Neural cell (in vitro differentiated cells): ENCODE measurements around the gene OR13J1. TPM values are rescaled to one million over a fixed set of nuclear protein-coding genes. Genes with fewer than 3 reads are reported as not detected.

ENCODE experiments used
- H2AFZ ChIP-seq: fragments of 200-600, 300-800 bp; sonication (generic), shearing (Covaris generic); 2 replicates; pipeline ENCODE4 v1.6.0; 2014; ENCODE audit warnings: low read depth, mild to moderate bottlenecking, antibody characterized with exemption, low read length, moderate library complexity
- H3F3A ChIP-seq: fragments of 200-600 bp; shearing (Covaris generic); 2 replicates; pipeline ENCODE4 v1.6.1; 2016; ENCODE audit warnings: mild to moderate bottlenecking, moderate library complexity, mixed read lengths, antibody characterized with exemption, low read length; ENCODE audit not compliant: insufficient read depth, poor library complexity, severe bottlenecking
- H3K27ac ChIP-seq: fragments of 200-600, 300-800 bp; sonication (generic), shearing (Covaris generic); 2 replicates; pipeline ENCODE4 v1.5.1; 2014; ENCODE audit warnings: mild to moderate bottlenecking, low read length, moderate library complexity
- H3K27me3 ChIP-seq: fragments of 300-800, 200-600 bp; sonication (generic), shearing (Covaris generic); 2 replicates; pipeline ENCODE4 v1.6.0; 2014; ENCODE audit warnings: mild to moderate bottlenecking, low read depth, low read length, moderate library complexity; ENCODE audit not compliant: insufficient read depth
- H3K36me3 ChIP-seq: fragments of 300-800, 200-600 bp; sonication (generic), shearing (Covaris generic); 2 replicates; pipeline ENCODE4 v1.5.1; 2014; ENCODE audit warnings: mild to moderate bottlenecking, antibody characterized with exemption, low read length, moderate library complexity; ENCODE audit not compliant: insufficient read depth
- H3K4me2 ChIP-seq: fragments of 300-800, 200-600 bp; sonication (generic), shearing (Covaris generic); 2 replicates; pipeline ENCODE4 v1.6.0; 2014; ENCODE audit warnings: mild to moderate bottlenecking, low read length
- H3K4me3 ChIP-seq: fragments of 300-800, 200-600 bp; sonication (generic), shearing (Covaris generic); 2 replicates; pipeline ENCODE4 v1.5.1; 2014; ENCODE audit warnings: mild to moderate bottlenecking, low read length, moderate library complexity
- H3K79me2 ChIP-seq: fragments of 200-600 bp; shearing (Covaris generic); replicated peaks from 2 replicates; pipeline ENCODE4 v1.6.0; 2014; ENCODE audit warnings: mild to moderate bottlenecking, low read length, moderate library complexity; ENCODE audit not compliant: insufficient read depth
- H3K9ac ChIP-seq: fragments of 300-800, 200-600 bp; sonication (generic), shearing (Covaris generic); 2 replicates; pipeline ENCODE4 v1.6.1; 2016; ENCODE audit warnings: mild to moderate bottlenecking, low read length, mixed read lengths
- H3K9me2 ChIP-seq: fragments of 200-600 bp; shearing (Covaris generic); 2 replicates; pipeline ENCODE4 v1.6.1; 2016; ENCODE audit warnings: mild to moderate bottlenecking, low read length, mixed read lengths; ENCODE audit not compliant: insufficient read depth
- H3K9me3 ChIP-seq: fragments of 200-600, 300-800 bp; sonication (generic), shearing (Covaris generic); 2 replicates; pipeline ENCODE4 v1.6.1; 2016; ENCODE audit warnings: mild to moderate bottlenecking, mixed run types, low read length, moderate library complexity, mixed read lengths
- H4K20me1 ChIP-seq: fragments of 200-600 bp; shearing (Covaris generic); 2 replicates; pipeline ENCODE4 v1.6.1; 2016; ENCODE audit warnings: mild to moderate bottlenecking, mixed run types; ENCODE audit not compliant: insufficient read depth
- EP300 ChIP-seq: fragments of 450-650 bp; conservative IDR thresholded peaks from 2 replicates; pipeline ENCODE4 v1.6.1; 2014; ENCODE audit warnings: antibody characterized with exemption, mild to moderate bottlenecking, moderate library complexity; ENCODE audit not compliant: poor library complexity, severe bottlenecking
- EZH2 ChIP-seq: fragments of 200-600, 300-800 bp; shearing (Covaris generic), sonication (generic); IDR thresholded peaks from 2 replicates; pipeline ENCODE4 v1.6.1; 2014; ENCODE audit warnings: antibody characterized with exemption, low read length, borderline replicate concordance, mild to moderate bottlenecking; ENCODE audit not compliant: insufficient read depth, poor library complexity, severe bottlenecking
- MXI1 ChIP-seq: fragments of 450-650 bp; conservative IDR thresholded peaks from 2 replicates; pipeline ENCODE4 v1.6.1; 2014; ENCODE audit warnings: antibody characterized with exemption, mild to moderate bottlenecking; ENCODE audit not compliant: poor library complexity, severe bottlenecking
- POLR2AphosphoS5 ChIP-seq: IDR thresholded peaks from 2 replicates; pipeline ENCODE4 v1.6.1; 2012
- RAD21 ChIP-seq: fragments of 450-650 bp; conservative IDR thresholded peaks from 2 replicates; pipeline ENCODE4 v1.6.1; 2014; ENCODE audit warnings: antibody characterized with exemption, mild to moderate bottlenecking, moderate library complexity
- SMC3 ChIP-seq: fragments of 450-650 bp; conservative IDR thresholded peaks from 2 replicates; pipeline ENCODE4 v1.6.1; 2014; ENCODE audit warnings: antibody characterized with exemption, mild to moderate bottlenecking, moderate library complexity; ENCODE audit not compliant: poor library complexity
- TAF1 ChIP-seq: IDR thresholded peaks from 2 replicates; pipeline ENCODE4 v1.6.1; 2012; ENCODE audit warnings: low read depth
- polyA minus RNA-seq: library from RNA; depleted of rRNA, polyadenylated mRNA; stranded (reverse); fragments of >200 nt; gene quantifications from 2 replicates; pipeline ENCODE4 v1.2.3, GENCODE V29; 2014
- polyA plus RNA-seq: library from polyadenylated mRNA; depleted of rRNA; stranded (reverse); fragments of >200 nt; gene quantifications from 2 replicates; pipeline ENCODE4 v1.2.3, GENCODE V29; 2014
- TF ChIP-seq, protein P1 (sequence below): fragments of 450-650 bp; IDR thresholded peaks from 2 replicates; pipeline ENCODE4 v1.5.1; 2014; ENCODE audit warnings: antibody characterized with exemption, mild to moderate bottlenecking, moderate library complexity; ENCODE audit not compliant: poor library complexity, severe bottlenecking
- TF ChIP-seq, protein P2 (sequence below): IDR thresholded peaks from 2 replicates; pipeline ENCODE4 v1.6.1; 2012; ENCODE audit warnings: borderline replicate concordance

The OR13J1 gene, protein sequence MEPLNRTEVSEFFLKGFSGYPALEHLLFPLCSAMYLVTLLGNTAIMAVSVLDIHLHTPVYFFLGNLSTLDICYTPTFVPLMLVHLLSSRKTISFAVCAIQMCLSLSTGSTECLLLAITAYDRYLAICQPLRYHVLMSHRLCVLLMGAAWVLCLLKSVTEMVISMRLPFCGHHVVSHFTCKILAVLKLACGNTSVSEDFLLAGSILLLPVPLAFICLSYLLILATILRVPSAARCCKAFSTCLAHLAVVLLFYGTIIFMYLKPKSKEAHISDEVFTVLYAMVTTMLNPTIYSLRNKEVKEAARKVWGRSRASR
- polyA plus RNA-seq = not detected in 2 replicates
- polyA minus RNA-seq = not detected in 2 replicates

DNA sequence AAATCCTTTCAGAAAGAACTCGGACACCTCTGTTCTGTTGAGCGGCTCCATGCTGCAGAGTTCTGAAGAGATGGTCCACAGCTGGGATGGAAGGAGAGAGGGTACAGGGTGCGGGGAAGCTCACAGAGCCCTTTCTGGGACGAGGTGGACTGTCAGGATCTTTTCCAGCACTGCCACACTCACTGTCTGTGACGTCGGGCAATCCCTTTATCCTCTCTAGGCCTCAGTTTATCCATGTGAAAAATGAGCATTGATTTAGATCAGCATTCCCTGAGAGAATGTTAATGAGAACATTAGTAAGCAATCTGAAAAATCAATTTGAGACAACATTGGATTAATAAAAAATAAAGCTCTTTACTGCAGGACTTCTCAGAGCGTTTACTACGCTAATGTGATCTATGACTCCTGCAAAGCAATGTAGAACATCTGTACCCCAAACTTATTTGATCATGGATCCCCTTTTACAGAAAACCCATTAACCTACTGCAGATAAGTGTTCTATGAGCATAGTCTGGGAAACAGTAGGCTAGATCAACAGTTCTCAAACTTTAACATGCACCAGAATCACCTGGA, at the start of gene OR13J1:
TSS of gene OR13J1 (minus strand) at position 51 of the 573 bp plus-strand sequence. CDS start at position 51, 0 bp downstream.
- Histone ChIP-seq H3K27ac (no peak within 1 kb of the TSS), H3K4me3 (no peak within 1 kb of the TSS), H3K9me3 (no peaks in the 10 kb centered on the region), H3K36me3 (no peaks in the 10 kb centered on the region), H3K79me2 (no peaks in the 10 kb centered on the region), H3K9me2 (no peaks in the 10 kb centered on the region), H4K20me1 (no peaks in the 10 kb centered on the region), H3K4me2 (no peak within 1 kb of the TSS), H3F3A (no peaks in the 10 kb centered on the region), H3K9ac (no peak within 1 kb of the TSS), H2AFZ (no peak within 1 kb of the TSS), H3K27me3 (no peaks in the 10 kb centered on the region)
- no peak for TF ChIP-seq SMC3
- TF ChIP-seq RAD21 = no peak
- TF ChIP-seq, protein P1, sequence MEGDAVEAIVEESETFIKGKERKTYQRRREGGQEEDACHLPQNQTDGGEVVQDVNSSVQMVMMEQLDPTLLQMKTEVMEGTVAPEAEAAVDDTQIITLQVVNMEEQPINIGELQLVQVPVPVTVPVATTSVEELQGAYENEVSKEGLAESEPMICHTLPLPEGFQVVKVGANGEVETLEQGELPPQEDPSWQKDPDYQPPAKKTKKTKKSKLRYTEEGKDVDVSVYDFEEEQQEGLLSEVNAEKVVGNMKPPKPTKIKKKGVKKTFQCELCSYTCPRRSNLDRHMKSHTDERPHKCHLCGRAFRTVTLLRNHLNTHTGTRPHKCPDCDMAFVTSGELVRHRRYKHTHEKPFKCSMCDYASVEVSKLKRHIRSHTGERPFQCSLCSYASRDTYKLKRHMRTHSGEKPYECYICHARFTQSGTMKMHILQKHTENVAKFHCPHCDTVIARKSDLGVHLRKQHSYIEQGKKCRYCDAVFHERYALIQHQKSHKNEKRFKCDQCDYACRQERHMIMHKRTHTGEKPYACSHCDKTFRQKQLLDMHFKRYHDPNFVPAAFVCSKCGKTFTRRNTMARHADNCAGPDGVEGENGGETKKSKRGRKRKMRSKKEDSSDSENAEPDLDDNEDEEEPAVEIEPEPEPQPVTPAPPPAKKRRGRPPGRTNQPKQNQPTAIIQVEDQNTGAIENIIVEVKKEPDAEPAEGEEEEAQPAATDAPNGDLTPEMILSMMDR = no peak
- no peak for TF ChIP-seq EZH2
- TF ChIP-seq POLR2AphosphoS5 = no peak
- no peak for TF ChIP-seq EP300
- no peak for TF ChIP-seq TAF1
- TF ChIP-seq, protein P2, sequence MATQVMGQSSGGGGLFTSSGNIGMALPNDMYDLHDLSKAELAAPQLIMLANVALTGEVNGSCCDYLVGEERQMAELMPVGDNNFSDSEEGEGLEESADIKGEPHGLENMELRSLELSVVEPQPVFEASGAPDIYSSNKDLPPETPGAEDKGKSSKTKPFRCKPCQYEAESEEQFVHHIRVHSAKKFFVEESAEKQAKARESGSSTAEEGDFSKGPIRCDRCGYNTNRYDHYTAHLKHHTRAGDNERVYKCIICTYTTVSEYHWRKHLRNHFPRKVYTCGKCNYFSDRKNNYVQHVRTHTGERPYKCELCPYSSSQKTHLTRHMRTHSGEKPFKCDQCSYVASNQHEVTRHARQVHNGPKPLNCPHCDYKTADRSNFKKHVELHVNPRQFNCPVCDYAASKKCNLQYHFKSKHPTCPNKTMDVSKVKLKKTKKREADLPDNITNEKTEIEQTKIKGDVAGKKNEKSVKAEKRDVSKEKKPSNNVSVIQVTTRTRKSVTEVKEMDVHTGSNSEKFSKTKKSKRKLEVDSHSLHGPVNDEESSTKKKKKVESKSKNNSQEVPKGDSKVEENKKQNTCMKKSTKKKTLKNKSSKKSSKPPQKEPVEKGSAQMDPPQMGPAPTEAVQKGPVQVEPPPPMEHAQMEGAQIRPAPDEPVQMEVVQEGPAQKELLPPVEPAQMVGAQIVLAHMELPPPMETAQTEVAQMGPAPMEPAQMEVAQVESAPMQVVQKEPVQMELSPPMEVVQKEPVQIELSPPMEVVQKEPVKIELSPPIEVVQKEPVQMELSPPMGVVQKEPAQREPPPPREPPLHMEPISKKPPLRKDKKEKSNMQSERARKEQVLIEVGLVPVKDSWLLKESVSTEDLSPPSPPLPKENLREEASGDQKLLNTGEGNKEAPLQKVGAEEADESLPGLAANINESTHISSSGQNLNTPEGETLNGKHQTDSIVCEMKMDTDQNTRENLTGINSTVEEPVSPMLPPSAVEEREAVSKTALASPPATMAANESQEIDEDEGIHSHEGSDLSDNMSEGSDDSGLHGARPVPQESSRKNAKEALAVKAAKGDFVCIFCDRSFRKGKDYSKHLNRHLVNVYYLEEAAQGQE = no peak
- no peak for TF ChIP-seq MXI1

DNA sequence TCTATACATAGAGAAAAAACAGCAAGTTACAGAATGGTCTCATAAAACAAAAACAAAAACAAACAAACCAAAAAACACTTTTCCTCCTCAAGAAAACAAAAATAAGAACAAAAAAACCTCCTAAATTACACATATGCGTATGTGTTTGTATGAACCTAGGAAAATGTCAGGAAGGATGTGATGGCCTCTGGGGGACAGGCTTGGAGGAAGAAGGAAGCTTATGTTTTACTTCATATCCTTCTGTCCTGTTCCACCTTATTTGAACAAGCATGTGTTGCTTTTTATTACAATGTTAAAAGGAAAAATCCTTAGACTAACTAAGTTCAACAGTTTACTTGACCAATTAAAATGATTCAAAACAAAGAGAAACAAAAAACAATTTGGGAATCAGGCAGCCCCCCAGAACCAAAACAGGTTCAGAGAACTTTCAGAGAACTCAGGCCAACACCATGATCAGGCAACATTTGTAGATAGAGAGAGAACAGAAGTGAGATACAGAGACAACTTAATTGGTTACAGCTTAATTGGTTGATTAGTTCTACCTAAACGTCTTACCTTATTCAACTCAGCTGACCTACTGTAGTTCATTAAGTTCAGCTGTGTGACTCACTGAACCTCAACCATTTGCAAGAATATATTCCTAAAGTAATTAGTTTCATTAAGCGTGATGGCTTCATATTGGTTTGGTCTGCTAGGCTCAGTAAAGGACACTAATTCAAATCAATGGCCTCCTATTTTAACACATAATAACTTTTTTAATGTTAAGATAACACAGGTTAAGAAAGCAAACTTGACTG, 49.2 kb upstream of the OR13J1 start:
- Histone ChIP-seq H3K79me2 (no peaks in the 10 kb centered on the region), H3F3A (no peaks in the 10 kb centered on the region), H3K4me3 (no peak overlapping the region), H3K9me3 (no peaks in the 10 kb centered on the region), H3K4me2 (no peak overlapping the region), H3K9ac (no peak overlapping the region), H3K9me2 (no peaks in the 10 kb centered on the region), H3K27me3 (no peaks in the 10 kb centered on the region), H3K36me3 (no peaks in the 10 kb centered on the region), H3K27ac (no peak overlapping the region), H4K20me1 (no peaks in the 10 kb centered on the region), H2AFZ (no peak overlapping the region)
- TF ChIP-seq POLR2AphosphoS5 (no peak), TAF1 (no peak), MXI1 (no peak), EP300 (no peak), EZH2 (no peak), RAD21 (no peak), SMC3 (no peak)
- TF ChIP-seq, protein P1 = no peak
- TF ChIP-seq, protein P2 = no peak
